IMR-90 (cell line): ENCODE results near the gene SPTLC2. TPM values are rescaled to one million over a fixed set of nuclear protein-coding genes. Genes with fewer than 3 reads are reported as not detected.

Experiments
- ATAC-seq: fragments of 200-7000 bp; cut with Tn5 transposase; 2 replicates; pipeline ENCODE4 v1.9.1; 2020; ENCODE audit warnings: low read depth, mild to moderate bottlenecking, moderate library complexity
- BruUV-seq: library from RNA; stranded (reverse); fragments of 400-500 nt; replicated peaks from 2 replicates; lab custom pipeline; 2021; lab: Mats Ljungman, UMichigan
- CTCF ChIA-PET: fragments of 300-600 bp; formaldehyde crosslinking; extraction: SDS; loops from one replicate; lab custom pipeline; 2021; ENCODE audit warnings: antibody characterized with exemption; lab: Yijun Ruan, JAX
- POLR2A ChIA-PET: fragments of 300-600 bp; sonication (Branson Sonifier 250); formaldehyde crosslinking; loops from one replicate; lab custom pipeline; 2022; ENCODE audit warnings: antibody characterized with exemption; ENCODE audit not compliant: unreplicated experiment; lab: Charles Lee
- DNase-seq: peaks from one replicate; pipeline ENCODE4 v3.0.0; 2013
- H2AFZ ChIP-seq: replicated peaks from 2 replicates; pipeline ENCODE3; 2013; ENCODE audit warnings: low read length, mild to moderate bottlenecking; ENCODE audit not compliant: poor library complexity
- H2AK5ac ChIP-seq: 2 replicates; pipeline ENCODE4 v1.6.1; 2013; ENCODE audit warnings: low read depth, low read length, inconsistent platforms
- H2AK9ac ChIP-seq: replicated peaks from 2 replicates; pipeline ENCODE3; 2013; ENCODE audit warnings: mild to moderate bottlenecking, low read depth, low read length, moderate library complexity; ENCODE audit not compliant: poor library complexity
- H2BK120ac ChIP-seq: 2 replicates; pipeline ENCODE4 v1.6.1; 2013; ENCODE audit warnings: low read depth, low read length, inconsistent platforms
- H2BK15ac ChIP-seq: 3 replicates; pipeline ENCODE4 v1.6.1; 2013; ENCODE audit warnings: low read depth, low read length, inconsistent platforms
- H2BK20ac ChIP-seq: 2 replicates; pipeline ENCODE4 v1.6.1; 2013; ENCODE audit warnings: low read depth, mild to moderate bottlenecking, inconsistent platforms, low read length, moderate library complexity
- H2BK5ac ChIP-seq: 2 replicates; pipeline ENCODE4 v1.6.1; 2013; ENCODE audit warnings: mild to moderate bottlenecking, low read depth, low read length, inconsistent platforms; ENCODE audit not compliant: poor library complexity, severe bottlenecking
- H3K14ac ChIP-seq: replicated peaks from 2 replicates; pipeline ENCODE4 v1.6.1; 2013; ENCODE audit warnings: low read depth, low read length, inconsistent platforms
- H3K18ac ChIP-seq: 2 replicates; pipeline ENCODE4 v1.6.1; 2013; ENCODE audit warnings: low read depth, low read length, control low read depth
- H3K23ac ChIP-seq: 2 replicates; pipeline ENCODE4 v1.6.1; 2013; ENCODE audit warnings: low read depth, low read length, inconsistent platforms
- H3K27ac ChIP-seq: 2 replicates; pipeline ENCODE4 v1.5.1; 2013; ENCODE audit warnings: mild to moderate bottlenecking, control low read depth, low read length; ENCODE audit not compliant: insufficient read depth
- H3K27me3 ChIP-seq: 2 replicates; pipeline ENCODE4 v1.6.1; 2013; ENCODE audit warnings: low read length; ENCODE audit not compliant: control insufficient read depth, insufficient read depth
- H3K36me3 ChIP-seq: 2 replicates; pipeline ENCODE4 v1.6.1; 2013; ENCODE audit warnings: low read length, mixed read lengths; ENCODE audit not compliant: control insufficient read depth, insufficient read depth
- H3K4ac ChIP-seq: 2 replicates; pipeline ENCODE4 v1.6.1; 2013; ENCODE audit warnings: low read depth, low read length, inconsistent platforms
- H3K4me1 ChIP-seq: 2 replicates; pipeline ENCODE4 v1.6.1; 2013; ENCODE audit warnings: low read length, mixed read lengths; ENCODE audit not compliant: control insufficient read depth, insufficient read depth
- H3K4me2 ChIP-seq: 2 replicates; pipeline ENCODE4 v1.6.1; 2013; ENCODE audit warnings: low read depth, mild to moderate bottlenecking, control low read depth, low read length, moderate library complexity
- H3K4me3 ChIP-seq: 2 replicates; pipeline ENCODE4 v1.5.1; 2013; ENCODE audit warnings: low read depth, mild to moderate bottlenecking, control low read depth, low read length, moderate library complexity; ENCODE audit not compliant: insufficient read depth
- H3K56ac ChIP-seq: 2 replicates; pipeline ENCODE4 v1.6.1; 2013; ENCODE audit warnings: low read length, inconsistent platforms; ENCODE audit not compliant: insufficient read depth; ENCODE audit errors: extremely low read depth
- H3K79me1 ChIP-seq, 2 experiments: 2 replicates each; pipeline ENCODE4 v1.6.1; 2013; ENCODE audit warnings: low read length in 2 of 2, inconsistent platforms in 1 of 2, low read depth in 1 of 2
- H3K9ac ChIP-seq: 2 replicates; pipeline ENCODE4 v1.6.1; 2013; ENCODE audit warnings: low read depth, low read length, control low read depth
- H3K9me1 ChIP-seq: 2 replicates; pipeline ENCODE4 v1.6.1; 2013; ENCODE audit warnings: low read length, inconsistent platforms; ENCODE audit not compliant: insufficient read depth
- H3K9me3 ChIP-seq: 2 replicates; pipeline ENCODE4 v1.6.1; 2013; ENCODE audit warnings: low read length; ENCODE audit not compliant: control insufficient read depth, insufficient read depth
- H4K20me1 ChIP-seq: 2 replicates; pipeline ENCODE4 v1.6.1; 2013; ENCODE audit warnings: low read length, inconsistent platforms; ENCODE audit not compliant: insufficient read depth
- H4K5ac ChIP-seq: 2 replicates; pipeline ENCODE4 v1.6.1; 2013; ENCODE audit warnings: mild to moderate bottlenecking, low read depth, low read length, control low read depth
- H4K8ac ChIP-seq, 2 experiments: 2 replicates each; pipeline ENCODE4 v1.6.1; 2013; ENCODE audit warnings: low read depth in 2 of 2, low read length in 2 of 2, control low read depth in 1 of 2, inconsistent platforms in 1 of 2
- H4K91ac ChIP-seq: 2 replicates; pipeline ENCODE4 v1.6.1; 2013; ENCODE audit warnings: low read depth, low read length, inconsistent platforms; ENCODE audit not compliant: insufficient read depth
- CHD1 ChIP-seq: IDR thresholded peaks from 2 replicates; pipeline ENCODE4 v1.6.1; 2012; ENCODE audit warnings: low read depth, low read length, improper control_type of control experiment
- MAFK ChIP-seq: IDR thresholded peaks from 2 replicates; pipeline ENCODE4 v1.6.1; 2012; ENCODE audit warnings: low read depth, low read length, improper control_type of control experiment
- MAZ ChIP-seq: IDR thresholded peaks from 2 replicates; pipeline ENCODE4 v1.6.1; 2012; ENCODE audit warnings: low read depth, mild to moderate bottlenecking, low read length, improper control_type of control experiment, moderate library complexity, borderline replicate concordance
- POLR2A ChIP-seq: IDR thresholded peaks from 2 replicates; pipeline ENCODE4 v1.6.1; 2012; ENCODE audit warnings: mild to moderate bottlenecking, low read depth, low read length
- RAD21 ChIP-seq: IDR thresholded peaks from 2 replicates; pipeline ENCODE4 v1.6.1; 2012; ENCODE audit warnings: low read length, improper control_type of control experiment
- WGBS, 2 experiments: methylation state at CpG; one replicate each; pipeline versions ENCODE4 v1.1.5 to v1.1.7; 2013; ENCODE audit warnings: missing lambda C conversion rate in 2 of 2; ENCODE audit not compliant: insufficient read length in 1 of 2; ENCODE audit errors: extremely low coverage in 2 of 2; 5-methylcytosine and 5-hydroxymethylcytosine counted together
- dilution Hi-C: fragments of 300-500 bp; cut with HindIII; formaldehyde crosslinking; loops from one replicate; pipeline ENCODE4 v1.14.3; 2018; ENCODE audit warnings: low sequenced_read_pairs; ENCODE audit not compliant: unreplicated experiment
- in situ Hi-C: fragments of 300-500 bp; cut with MboI; formaldehyde crosslinking; loops from 3 replicates; pipeline ENCODE4 v1.14.3; 2019; ENCODE audit warnings: low sequenced_read_pairs, inconsistent platforms, mixed read lengths
- intact Hi-C: fragments of 100-400 bp; cut with micrococcal nuclease; formaldehyde crosslinking; loops from 2 replicates; pipeline ENCODE4 v1.10.0; 2022
- polyA plus RNA-seq, 3 experiments: library from polyadenylated mRNA; depleted of rRNA; stranded (reverse); fragments of >200 nt; gene quantifications; 2 replicates each; pipeline ENCODE4 v1.2.3, GENCODE V29; 2012; ENCODE audit warnings: low replicate concordance in 1 of 3
- total RNA-seq: library from RNA; depleted of rRNA; stranded (reverse); fragments of >200 nt; gene quantifications from 2 replicates; pipeline ENCODE4 v1.2.3, GENCODE V29; 2012
- TF ChIP-seq, protein P1 (sequence below): conservative IDR thresholded peaks from 2 replicates; pipeline ENCODE4 v1.5.1; 2012; ENCODE audit warnings: mild to moderate bottlenecking, low read depth, low read length, improper control_type of control experiment
- TF ChIP-seq, protein P2 (sequence below): fragments of 150-350 bp; IDR thresholded peaks from 2 replicates; pipeline ENCODE4 v1.6.1; 2017; ENCODE audit warnings: mild to moderate bottlenecking, antibody characterized with exemption, low read length, low read depth

SPTLC2 gene
- total and polyA plus RNA-seq, 2 of the 4 experiments (the other 2 are of a cell fraction), result 22.6 to 68.3 TPM

DNA sequence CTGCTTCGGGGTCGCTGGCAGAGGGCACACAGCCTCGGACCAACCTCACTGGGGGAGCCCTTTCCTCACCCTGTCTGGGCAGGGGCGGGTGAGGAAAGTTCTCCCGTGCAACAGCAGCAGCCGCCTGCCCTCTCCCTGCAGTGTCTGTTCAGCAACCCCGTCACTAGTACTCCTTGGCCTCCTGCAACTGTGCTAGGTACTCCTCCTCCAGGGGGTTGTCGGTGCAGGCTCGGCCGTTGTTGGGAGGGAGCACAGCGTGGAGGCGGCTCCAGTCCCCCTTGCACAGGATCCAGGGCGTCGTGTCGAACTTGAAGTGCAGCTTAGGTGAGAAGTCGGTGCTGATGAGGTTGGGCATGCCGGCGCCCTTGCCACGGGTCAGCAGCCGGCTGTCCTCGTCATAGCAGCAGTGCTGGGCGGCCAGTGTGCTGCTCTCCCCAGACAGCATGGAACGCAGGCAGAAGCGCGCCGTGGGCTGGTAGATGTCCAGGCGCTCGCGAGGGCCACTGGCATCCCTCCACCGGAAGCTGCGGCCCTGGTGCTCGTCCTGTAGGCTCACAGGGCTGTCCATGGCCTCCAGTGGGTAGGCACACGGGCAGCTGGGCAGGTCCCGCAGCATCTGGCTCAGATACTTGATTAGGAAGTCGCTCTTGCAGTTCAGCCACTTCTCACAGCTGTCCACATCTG is 140.9 kb downstream of the SPTLC2 start:
- DNase-seq (no peak), ATAC-seq (no peak)
- ChIA-PET CTCF (no interaction called here), POLR2A (no interaction called here)
- no peak overlapping the region for H3K14ac ChIP-seq
- no peaks in the 10 kb centered on the region for H3K36me3 ChIP-seq
- TF ChIP-seq, protein P1, sequence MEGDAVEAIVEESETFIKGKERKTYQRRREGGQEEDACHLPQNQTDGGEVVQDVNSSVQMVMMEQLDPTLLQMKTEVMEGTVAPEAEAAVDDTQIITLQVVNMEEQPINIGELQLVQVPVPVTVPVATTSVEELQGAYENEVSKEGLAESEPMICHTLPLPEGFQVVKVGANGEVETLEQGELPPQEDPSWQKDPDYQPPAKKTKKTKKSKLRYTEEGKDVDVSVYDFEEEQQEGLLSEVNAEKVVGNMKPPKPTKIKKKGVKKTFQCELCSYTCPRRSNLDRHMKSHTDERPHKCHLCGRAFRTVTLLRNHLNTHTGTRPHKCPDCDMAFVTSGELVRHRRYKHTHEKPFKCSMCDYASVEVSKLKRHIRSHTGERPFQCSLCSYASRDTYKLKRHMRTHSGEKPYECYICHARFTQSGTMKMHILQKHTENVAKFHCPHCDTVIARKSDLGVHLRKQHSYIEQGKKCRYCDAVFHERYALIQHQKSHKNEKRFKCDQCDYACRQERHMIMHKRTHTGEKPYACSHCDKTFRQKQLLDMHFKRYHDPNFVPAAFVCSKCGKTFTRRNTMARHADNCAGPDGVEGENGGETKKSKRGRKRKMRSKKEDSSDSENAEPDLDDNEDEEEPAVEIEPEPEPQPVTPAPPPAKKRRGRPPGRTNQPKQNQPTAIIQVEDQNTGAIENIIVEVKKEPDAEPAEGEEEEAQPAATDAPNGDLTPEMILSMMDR, result no peak
- no peak for TF ChIP-seq CHD1
- no peak for TF ChIP-seq RAD21
- no peak for TF ChIP-seq MAZ
- TF ChIP-seq POLR2A, result no peak
- TF ChIP-seq MAFK, result no peak
- TF ChIP-seq, protein P2, sequence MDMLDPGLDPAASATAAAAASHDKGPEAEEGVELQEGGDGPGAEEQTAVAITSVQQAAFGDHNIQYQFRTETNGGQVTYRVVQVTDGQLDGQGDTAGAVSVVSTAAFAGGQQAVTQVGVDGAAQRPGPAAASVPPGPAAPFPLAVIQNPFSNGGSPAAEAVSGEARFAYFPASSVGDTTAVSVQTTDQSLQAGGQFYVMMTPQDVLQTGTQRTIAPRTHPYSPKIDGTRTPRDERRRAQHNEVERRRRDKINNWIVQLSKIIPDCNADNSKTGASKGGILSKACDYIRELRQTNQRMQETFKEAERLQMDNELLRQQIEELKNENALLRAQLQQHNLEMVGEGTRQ, result no peak
- H4K5ac ChIP-seq, result no peak overlapping the region
- no peak overlapping the region for H2AFZ ChIP-seq
- no peak overlapping the region for H2BK20ac ChIP-seq
- H3K56ac ChIP-seq, result no peak overlapping the region
- H3K4me1 ChIP-seq, result no peaks in the 10 kb centered on the region
- no peak overlapping the region for H3K4ac ChIP-seq
- no peaks in the 10 kb centered on the region for H3K9me3 ChIP-seq
- H3K9me1 ChIP-seq, result no peaks in the 10 kb centered on the region
- intact Hi-C loops, result no loop called here
- H3K23ac ChIP-seq, result no peak overlapping the region
- no peak overlapping the region for H2BK120ac ChIP-seq
- H3K4me3 ChIP-seq, result no peak overlapping the region
- WGBS, 2 experiments, result 82% methylated on average over 21 of the region's 35 CpGs; no CpG with 5 or more reads in 1 of the 2 experiments
- peak overlapping the region; percentile 42 for H2AK9ac ChIP-seq
- no peaks in the 10 kb centered on the region; the same call in 1 of the 2 replicates for H4K20me1 ChIP-seq
- H2BK5ac ChIP-seq, result no peak overlapping the region
- H4K91ac ChIP-seq, result no peak overlapping the region
- H4K8ac ChIP-seq, result no peak overlapping the region
- H3K27me3 ChIP-seq, result peaks cover 19% of the 10 kb centered on the region
- no peak overlapping the region for H3K9ac ChIP-seq
- dilution Hi-C loops, result no loop called here
- no peak overlapping the region for H3K27ac ChIP-seq
- H2BK15ac ChIP-seq, result no peak overlapping the region
- in situ Hi-C loops, result no loop called here
- no peaks in the 10 kb centered on the region for H3K79me1 ChIP-seq
- H3K18ac ChIP-seq, result no peak overlapping the region
- no peak overlapping the region for H2AK5ac ChIP-seq
- no peak overlapping the region for H3K4me2 ChIP-seq
- no TSS peak for BruUV-seq
